Osteoblast (primary cell): Measurements from ENCODE around the gene KRT4. TPM values are rescaled to one million over a fixed set of nuclear protein-coding genes. Genes with fewer than 3 reads are reported as not detected.

Experiments used
- DNase-seq: peaks from one replicate; pipeline ENCODE4 v3.0.0; 2011; ENCODE audit warnings: low spot score, mixed read lengths; ENCODE audit not compliant: insufficient read length; ENCODE audit errors: missing footprints
- H2AFZ ChIP-seq: 2 replicates; pipeline ENCODE4 v1.6.0; 2011; ENCODE audit warnings: mild to moderate bottlenecking, low read length
- H3K27ac ChIP-seq: 2 replicates; pipeline ENCODE4 v1.5.1; 2011; ENCODE audit warnings: mild to moderate bottlenecking, low read depth, low read length, moderate library complexity
- H3K27me3 ChIP-seq: 2 replicates; pipeline ENCODE4 v1.6.0; 2012; ENCODE audit warnings: mild to moderate bottlenecking, control low read depth, inconsistent platforms, low read length, moderate library complexity; ENCODE audit not compliant: insufficient read depth
- H3K36me3 ChIP-seq: 2 replicates; pipeline ENCODE4 v1.5.1; 2011; ENCODE audit warnings: mild to moderate bottlenecking, low read length, control low read depth, moderate library complexity; ENCODE audit not compliant: insufficient read depth
- H3K4me1 ChIP-seq: 2 replicates; pipeline ENCODE4 v1.5.1; 2011; ENCODE audit warnings: mild to moderate bottlenecking, low read length, control low read depth, moderate library complexity; ENCODE audit not compliant: insufficient read depth
- H3K4me2 ChIP-seq: 2 replicates; pipeline ENCODE4 v1.6.0; 2011; ENCODE audit warnings: mild to moderate bottlenecking, low read length; ENCODE audit not compliant: insufficient read depth
- H3K4me3 ChIP-seq: fragments of 200-600 bp; sonication (generic); 3 replicates; pipeline ENCODE4 v1.5.1; 2012; ENCODE audit warnings: mild to moderate bottlenecking, low read length, inconsistent platforms; ENCODE audit not compliant: insufficient read depth
- H3K79me2 ChIP-seq: 2 replicates; pipeline ENCODE4 v1.6.0; 2012; ENCODE audit warnings: mild to moderate bottlenecking, low read length, control low read depth, inconsistent platforms; ENCODE audit not compliant: insufficient read depth
- H3K9me3 ChIP-seq: 2 replicates; pipeline ENCODE4 v1.5.1; 2011; ENCODE audit warnings: low read depth, low read length, control low read depth
- H4K20me1 ChIP-seq: 2 replicates; pipeline ENCODE4 v1.6.0; 2012; ENCODE audit warnings: mild to moderate bottlenecking, low read length, control low read depth; ENCODE audit not compliant: insufficient read depth
- CTCF ChIP-seq: IDR thresholded peaks from 2 replicates; pipeline ENCODE4 v1.5.1; 2011; ENCODE audit warnings: mild to moderate bottlenecking, low read depth, low read length, moderate library complexity; ENCODE audit errors: extremely low read depth
- total RNA-seq: library from RNA; depleted of rRNA; stranded (reverse); fragments of >200 nt; gene quantifications from 2 replicates; pipeline ENCODE4 v1.2.3, GENCODE V29; 2012

The KRT4 gene
- total RNA-seq, 1 donor: not detected

GRCh38 chr12:52813203-52813819 lies 605 bp downstream of the KRT4 start:
- Histone ChIP-seq H2AFZ (no peak overlapping the region), H3K36me3 (no peaks in the 10 kb centered on the region), H3K27me3 (peaks cover 26% of the 10 kb centered on the region), H3K9me3 (no peaks in the 10 kb centered on the region), H3K79me2 (no peaks in the 10 kb centered on the region), H3K4me3 (no peak overlapping the region), H3K4me1 (no peaks in the 10 kb centered on the region), H4K20me1 (no peaks in the 10 kb centered on the region), H3K27ac (no peak overlapping the region), H3K4me2 (no peak overlapping the region)
- TF ChIP-seq CTCF: no peak
- no peak for DNase-seq

GRCh38 chr12:52812749-52813148 lies 1.2 kb downstream of the KRT4 start:
- peaks cover 21% of the 10 kb centered on the region for H3K27me3 ChIP-seq
- DNase-seq: no peak

GRCh38 chr12:52812073-52812400 lies 1.9 kb downstream of the KRT4 start:
- TF ChIP-seq CTCF: no peak
- Histone ChIP-seq H2AFZ (no peak overlapping the region), H3K4me1 (no peaks in the 10 kb centered on the region), H4K20me1 (no peaks in the 10 kb centered on the region), H3K27me3 (peaks cover 22% of the 10 kb centered on the region), H3K79me2 (no peaks in the 10 kb centered on the region), H3K9me3 (no peaks in the 10 kb centered on the region), H3K4me2 (no peak overlapping the region), H3K4me3 (no peak overlapping the region), H3K27ac (no peak overlapping the region), H3K36me3 (no peaks in the 10 kb centered on the region)
- no peak for DNase-seq

More at GRCh38 chr12:52812749-52813148, 1.2 kb downstream of the KRT4 start:
- H3K4me1 ChIP-seq: no peaks in the 10 kb centered on the region
- H3K4me3 ChIP-seq: no peak overlapping the region
- no peaks in the 10 kb centered on the region for H4K20me1 ChIP-seq
- no peak overlapping the region for H3K4me2 ChIP-seq
- no peaks in the 10 kb centered on the region for H3K9me3 ChIP-seq
- no peaks in the 10 kb centered on the region for H3K79me2 ChIP-seq
- no peak overlapping the region for H3K27ac ChIP-seq
- TF ChIP-seq CTCF: no peak
- no peak overlapping the region for H2AFZ ChIP-seq
- no peaks in the 10 kb centered on the region for H3K36me3 ChIP-seq

GRCh38 chr12:52811191-52812072 lies 2.5 kb downstream of the KRT4 start:
- Histone ChIP-seq H3K27ac (no peak overlapping the region), H3K4me3 (no peak overlapping the region), H3K79me2 (no peaks in the 10 kb centered on the region), H3K36me3 (no peaks in the 10 kb centered on the region), H3K9me3 (no peaks in the 10 kb centered on the region), H3K4me1 (no peaks in the 10 kb centered on the region), H2AFZ (no peak overlapping the region), H3K27me3 (peaks cover 22% of the 10 kb centered on the region), H3K4me2 (no peak overlapping the region), H4K20me1 (no peaks in the 10 kb centered on the region)
- DNase-seq: no peak
- no peak for TF ChIP-seq CTCF
